Stimulated activated CD8-positive, alpha-beta memory T cell treated with anti-CD3 and anti-CD28 coated beads, Interleukin-12 subunit alpha, Interleukin-12 subunit beta, amount 100 ng/mL, for 24 hours (primary cell): ENCODE data around the gene DNM3.

Experiments used
- DNase-seq: peaks from one replicate; pipeline ENCODE4 v3.0.0-alpha.2; 2020; ENCODE audit errors: extremely low read depth

Gene DNM3

DNA sequence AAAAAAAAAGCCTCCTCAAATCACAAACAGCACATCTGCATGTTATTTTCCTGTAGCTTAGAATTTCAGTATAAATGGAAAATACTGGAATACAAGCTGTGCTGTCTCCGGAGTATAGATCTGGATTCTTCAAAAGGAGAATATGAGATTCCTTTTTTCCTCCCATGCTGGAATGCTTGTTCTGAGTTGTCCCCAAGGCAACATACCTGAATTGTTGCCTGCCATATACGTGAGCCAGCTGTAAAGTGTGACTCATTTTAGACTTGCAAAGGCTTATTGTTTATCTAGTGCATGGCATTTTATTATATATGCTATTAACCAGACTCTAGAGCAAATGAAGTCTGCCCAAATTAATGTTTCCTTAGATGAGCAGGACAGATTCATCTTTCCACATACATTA is 484.2 kb downstream of the DNM3 start:
- no peak for DNase-seq

DNA sequence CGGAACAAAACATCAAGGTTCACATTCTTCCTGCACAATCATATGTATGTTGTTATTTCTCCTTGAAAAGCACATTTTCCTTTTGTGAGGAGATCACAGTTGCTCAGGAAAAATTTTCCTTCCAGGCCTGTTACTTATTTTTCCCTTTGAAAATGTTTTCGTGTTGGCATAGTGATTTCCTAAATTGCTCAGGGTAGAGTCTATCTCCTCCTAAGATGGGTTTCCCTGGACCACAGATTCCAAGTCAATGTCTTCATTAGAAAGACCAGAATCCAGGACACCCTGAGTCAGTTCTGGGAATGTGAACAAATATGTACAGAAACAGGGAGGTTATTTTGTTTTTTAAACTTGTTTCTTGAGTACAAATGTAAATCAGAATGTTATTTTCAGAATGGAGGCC is 484.8 kb downstream of the DNM3 start:
- DNase-seq = no peak

DNA sequence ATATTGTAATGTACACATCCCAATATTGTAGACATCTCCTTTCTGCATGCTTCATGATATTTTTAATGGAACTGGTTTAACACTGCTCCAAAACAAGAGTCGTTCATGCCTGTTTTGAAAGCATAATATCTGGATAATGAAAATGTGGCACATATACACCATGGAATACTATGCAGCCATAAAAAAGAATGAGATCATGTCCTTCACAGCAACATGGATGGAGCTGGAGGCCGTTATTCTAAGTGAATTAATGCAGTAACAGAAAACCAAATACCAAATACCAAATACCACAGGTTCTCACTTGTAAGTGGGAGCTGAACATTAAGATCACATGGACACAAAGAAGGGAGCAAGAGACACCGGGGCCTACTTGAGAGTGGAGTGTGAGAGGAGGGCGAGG is 487.0 kb downstream of the DNM3 start:
- DNase-seq = no peak

DNA sequence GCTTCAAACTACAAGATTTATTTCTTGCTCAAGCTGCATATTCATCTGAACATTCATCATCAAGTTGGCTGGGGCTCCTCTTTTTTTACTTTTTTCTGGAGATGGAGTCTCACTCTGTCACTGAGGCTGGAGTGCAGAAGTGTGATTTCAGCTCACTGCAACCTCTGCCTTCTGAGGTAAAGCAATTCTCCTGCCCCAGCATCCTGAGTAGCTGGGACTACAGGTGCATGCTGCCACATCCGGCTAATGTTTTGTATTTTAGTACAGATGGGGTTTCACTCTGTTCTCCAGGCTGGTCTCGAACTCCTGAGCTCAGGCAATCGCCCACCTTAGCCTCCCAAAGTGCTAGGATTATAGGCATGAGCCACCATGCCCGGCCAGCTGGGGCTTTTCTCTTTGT is 490.9 kb downstream of the DNM3 start:
- no peak for DNase-seq

DNA sequence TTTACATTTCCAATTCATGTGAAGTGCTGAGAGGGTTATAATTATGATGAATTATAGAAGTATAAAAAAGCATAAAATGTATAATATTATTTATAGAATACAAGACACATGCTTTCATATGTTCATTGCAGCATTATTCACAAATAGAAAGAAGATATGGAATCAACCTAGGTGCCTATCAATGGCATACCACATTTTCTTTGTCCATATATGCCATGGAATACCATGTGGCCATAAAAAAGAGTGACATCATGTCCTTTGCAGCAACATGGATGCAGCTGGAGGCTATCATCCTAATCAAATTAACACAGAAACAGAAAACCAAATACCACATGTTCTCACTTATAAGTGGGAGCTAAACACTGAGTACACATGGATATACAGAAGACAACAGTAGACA is 494.1 kb downstream of the DNM3 start:
- DNase-seq = no peak

DNA sequence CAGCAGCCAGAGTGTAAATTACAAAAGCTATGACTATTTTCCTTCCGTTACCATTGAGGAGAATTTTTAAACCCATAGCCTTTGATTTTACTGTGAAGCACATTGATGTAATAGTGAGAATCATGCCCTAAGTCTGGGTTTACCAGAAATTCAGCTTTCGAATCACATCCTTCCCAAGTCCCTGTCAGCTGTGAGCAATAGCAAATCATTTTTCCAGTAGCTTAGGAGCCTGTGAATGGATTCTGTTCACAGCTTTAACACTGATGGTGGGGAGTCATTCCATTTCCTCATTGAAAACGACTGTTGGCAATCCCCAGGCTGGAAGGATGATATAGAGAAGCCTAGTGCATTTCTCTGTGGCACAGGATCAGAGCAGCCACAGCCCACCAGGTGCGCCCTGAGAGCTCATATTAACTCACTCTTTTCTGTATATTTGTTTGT is 497.0 kb downstream of the DNM3 start:
- no peak for DNase-seq

DNA sequence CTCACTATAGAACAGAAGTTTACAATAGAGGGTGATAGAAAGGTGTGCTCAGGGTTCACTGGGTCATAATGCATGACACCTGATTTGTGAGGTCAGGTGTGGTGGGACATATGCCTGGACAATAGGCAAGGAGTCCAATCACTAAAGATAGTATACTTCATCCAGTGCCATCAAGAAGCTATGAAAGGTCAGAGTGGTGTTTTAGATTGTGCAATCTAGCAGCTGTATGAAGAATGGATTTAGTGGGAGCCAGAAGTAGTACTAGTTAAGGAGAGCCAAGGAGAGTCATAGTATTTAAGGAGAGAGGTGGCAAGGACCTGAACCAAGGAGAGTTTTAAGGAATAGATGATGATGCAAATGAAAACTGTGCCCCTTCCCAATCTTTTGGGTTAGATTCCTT is 498.5 kb downstream of the DNM3 start:
- no peak for DNase-seq

DNA sequence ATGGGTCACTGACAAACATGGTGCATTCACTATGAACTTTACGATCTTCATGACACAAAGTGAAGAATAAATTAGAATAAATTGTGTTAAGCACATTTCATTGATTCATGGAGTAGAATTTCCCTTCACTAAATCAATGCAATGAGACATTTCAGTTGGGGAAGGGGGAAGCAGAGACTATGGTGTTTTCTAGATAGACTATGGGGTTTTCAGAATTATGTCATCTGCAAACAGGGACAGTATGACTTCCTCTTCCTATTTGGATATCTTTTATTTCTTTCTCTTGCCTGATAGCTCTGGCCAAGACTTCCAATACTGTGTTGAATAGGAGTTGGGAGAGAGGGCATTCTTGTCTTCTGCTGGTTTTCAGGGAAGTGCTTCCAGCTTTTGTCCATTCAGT is 499.2 kb downstream of the DNM3 start:
- DNase-seq = no peak

DNA sequence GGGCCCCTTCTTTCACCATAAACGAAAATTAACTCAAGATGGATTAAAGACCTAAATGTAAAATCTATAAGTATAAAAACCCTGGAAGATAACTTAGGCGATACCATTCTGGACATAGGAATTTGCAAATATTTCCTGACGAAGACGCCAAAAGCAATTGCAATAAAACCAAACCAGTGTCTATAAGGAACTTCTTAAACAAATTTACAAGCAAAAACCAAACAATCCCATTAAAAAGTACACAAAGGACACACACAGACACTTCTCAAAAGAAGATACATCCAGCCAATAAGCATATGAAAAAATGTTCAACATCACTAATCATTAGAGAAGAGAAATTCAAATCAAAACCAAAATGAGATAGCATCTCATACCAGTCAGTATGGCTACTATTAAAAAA is 500.4 kb downstream of the DNM3 start:
- DNase-seq = no peak

DNA sequence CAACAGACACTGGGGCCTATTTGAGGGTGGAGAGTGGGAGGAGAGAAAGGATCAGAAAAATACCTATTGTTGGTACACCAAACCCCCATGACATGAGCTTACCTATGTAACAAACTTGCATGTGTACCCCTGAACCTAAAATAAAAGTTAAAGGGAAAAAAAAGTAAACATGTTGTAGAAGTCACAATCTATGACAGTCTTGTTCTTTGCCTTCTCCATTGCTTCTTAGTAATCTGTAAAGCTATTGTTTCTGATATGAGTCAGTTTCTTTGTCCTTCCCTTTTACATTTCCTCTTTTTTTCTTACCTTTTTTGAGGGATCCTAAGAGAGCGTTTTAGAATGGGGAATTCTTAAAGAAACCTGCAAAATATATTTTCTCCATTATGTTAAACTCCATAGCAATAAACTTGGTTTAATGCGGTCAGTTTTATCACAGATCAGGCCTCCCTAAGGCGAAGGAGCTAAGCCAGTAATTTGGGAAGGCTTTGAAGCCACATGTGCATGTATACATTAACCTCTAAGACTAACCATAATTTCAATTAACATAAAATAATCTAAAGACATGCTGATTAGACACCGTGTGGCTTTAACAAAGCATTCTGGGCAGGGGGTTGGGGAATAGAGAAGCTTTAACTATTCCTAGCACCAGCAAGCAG is 501.4 kb downstream of the DNM3 start:
- DNase-seq = no peak

DNA sequence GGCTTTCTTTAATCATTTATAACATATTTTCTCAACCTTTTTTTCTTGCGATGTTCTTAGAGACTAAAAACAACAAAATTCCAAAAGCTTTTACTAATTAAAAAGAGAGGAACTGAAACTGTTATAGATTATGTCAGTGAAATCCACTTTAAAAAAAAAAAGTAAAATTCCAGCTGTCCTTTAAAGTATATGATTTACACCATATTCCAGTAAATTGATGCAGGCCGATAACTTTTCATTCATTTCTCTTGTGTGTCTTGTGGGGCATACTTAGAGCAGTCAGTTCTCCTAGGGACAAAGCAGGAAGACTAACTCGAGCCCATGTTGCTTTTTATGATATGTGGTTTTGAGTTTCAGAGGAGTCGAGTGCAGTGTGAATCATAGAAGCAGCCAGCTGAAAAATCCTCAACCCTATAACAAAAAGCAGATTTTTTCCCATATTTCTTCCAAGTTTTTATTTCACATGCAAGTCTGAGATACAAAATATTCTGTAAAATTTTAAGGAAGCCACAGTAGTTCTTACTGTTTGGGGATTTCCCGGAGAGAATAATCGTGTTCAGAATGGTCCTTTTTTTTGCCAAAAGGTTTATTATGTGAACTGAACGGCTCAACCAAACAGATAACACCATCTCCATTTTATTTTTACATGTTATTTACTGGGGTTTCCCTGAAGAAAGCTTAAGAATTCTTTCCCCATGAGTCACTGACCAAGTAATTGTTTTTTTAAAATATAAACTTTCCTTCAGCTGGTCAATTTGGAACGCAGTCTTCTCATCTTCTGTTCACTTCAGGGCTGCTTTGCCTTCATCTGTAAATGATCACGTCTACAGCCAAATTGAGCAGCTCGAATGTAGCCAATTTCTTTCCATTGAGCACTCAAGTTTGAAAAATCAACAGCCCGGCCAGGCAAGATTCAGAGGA is 502.2 kb downstream of the DNM3 start:
- DNase-seq = no peak

DNA sequence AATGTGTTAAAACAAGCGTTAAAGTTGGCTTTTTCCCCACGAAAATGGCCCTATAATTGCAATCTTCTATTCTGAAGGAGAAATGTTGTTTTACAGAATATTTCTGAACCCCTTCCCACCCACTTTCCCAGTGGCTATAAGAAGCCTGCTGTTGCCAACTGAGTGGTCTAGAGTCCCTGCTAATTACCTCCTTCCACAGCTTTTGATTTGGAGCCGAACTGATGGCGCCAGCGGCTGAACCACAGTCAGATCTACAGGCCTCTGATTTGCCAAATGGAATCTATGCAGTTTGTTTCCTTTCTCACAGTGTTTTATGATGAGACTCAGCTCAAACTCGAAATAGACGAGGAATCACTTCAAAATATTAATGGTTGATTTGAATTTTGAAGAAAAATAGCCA is 503.1 kb downstream of the DNM3 start:
- no peak for DNase-seq

DNA sequence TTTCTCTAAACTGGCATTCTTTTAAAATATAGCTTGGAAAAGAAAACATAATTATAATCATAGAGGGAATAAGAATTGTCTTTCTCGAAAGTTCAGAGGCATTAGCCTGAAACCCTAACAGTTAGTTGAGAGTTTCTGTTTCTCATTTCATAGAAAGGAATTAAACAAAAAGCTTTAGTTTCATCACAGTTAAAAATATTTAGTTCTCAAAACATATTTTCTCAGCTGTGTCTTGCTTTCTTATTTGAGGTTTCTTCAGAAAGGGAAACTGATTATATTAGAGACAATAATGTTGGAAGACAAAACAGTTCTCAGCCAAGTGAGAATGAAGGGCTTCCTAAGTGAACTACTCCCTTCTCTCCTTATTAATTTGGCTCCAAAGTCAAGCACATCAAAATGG is 503.8 kb downstream of the DNM3 start:
- DNase-seq = no peak

DNA sequence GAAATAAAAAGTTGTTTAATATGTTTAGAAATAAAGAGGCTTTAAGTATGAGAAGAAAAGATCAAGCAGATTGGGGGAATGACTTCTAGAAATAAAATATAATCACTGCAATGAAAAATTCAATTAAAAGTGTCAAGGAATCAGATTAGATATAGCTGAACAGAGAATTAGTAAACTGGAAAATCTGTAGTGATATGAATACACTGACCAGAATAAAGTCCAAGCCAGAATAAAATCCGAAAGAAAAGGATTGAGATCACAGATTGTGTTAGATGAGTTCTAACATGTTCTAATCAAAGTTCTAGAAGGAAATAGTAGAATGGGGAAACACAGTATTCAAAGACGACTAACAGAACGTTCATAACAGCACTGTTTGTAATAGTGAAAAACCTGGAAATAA is 506.1 kb downstream of the DNM3 start:
- no peak for DNase-seq

DNA sequence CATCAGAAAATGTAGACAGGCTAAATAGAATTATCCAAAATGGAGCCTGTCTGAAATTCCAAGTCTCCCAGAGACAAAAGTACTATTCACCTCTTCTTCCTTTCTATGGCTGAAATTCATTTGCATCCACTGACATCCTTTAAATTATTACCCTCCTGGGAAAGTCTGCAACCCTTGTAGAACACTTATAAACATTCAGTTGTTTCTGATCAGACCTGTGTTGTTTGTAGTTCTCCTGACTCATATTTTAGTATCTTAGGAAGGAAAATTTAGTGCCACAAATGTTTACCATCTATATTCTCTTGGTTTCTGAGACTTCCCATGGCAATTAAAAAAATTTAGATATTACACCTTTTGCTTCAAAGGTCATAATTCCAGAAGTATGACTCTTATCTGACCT is 509.6 kb downstream of the DNM3 start:
- no peak for DNase-seq

DNA sequence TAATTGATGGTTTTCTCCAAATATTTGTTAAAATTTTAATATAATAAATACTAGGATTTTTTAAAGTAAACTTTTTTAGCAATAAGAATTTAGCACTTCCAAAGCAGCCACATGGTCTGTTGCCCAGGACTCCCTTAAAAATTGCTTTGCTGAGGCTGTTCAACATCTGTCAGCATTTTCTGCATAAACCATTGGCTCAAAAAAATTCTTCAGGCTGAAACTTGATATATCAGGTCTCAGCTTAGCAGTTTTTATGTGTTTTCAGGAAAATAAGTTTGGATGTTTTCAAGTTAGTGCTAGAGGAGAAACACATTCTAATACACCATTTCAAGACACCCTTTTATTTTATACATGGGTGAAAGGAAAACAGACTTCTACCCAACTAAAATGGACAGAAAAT is 510.0 kb downstream of the DNM3 start:
- DNase-seq = no peak

DNA sequence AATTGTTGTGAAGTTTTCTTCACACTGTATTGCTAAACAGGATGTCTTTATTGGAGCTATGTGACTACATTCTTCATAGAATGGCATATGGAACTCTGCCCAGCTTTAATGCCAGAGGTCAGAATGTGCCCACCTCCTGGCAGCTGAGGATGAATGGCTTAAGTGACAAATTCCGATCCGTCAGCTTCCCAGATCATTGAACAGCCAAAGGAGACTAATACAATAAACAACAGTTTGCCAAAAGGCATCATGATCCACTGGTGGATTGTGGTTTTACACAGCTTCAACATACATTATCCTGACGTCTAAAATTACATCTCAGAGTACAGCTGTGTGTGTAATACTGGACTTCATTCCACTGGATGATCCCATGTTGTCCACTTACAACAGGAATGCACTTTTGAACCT is 510.5 kb downstream of the DNM3 start:
- no peak for DNase-seq

DNA sequence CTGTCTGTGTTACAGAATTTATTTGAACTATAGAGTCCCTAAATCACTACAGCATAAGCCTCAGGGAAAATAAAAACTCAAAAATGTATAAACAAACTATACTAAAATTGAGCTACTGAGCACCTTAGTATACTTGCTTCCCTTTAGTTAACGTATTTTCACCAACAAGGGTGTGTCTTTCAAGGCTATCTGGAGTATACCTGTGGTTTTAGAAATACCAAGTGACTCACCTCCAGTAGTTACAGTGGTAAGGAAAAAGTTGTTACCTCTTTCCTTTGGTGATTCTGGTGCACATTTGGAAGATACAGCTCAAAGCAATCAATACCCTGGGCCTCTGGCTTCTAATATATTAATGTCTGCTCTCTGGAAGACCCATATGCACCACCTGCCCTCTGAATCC is 511.1 kb downstream of the DNM3 start:
- no peak for DNase-seq

DNA sequence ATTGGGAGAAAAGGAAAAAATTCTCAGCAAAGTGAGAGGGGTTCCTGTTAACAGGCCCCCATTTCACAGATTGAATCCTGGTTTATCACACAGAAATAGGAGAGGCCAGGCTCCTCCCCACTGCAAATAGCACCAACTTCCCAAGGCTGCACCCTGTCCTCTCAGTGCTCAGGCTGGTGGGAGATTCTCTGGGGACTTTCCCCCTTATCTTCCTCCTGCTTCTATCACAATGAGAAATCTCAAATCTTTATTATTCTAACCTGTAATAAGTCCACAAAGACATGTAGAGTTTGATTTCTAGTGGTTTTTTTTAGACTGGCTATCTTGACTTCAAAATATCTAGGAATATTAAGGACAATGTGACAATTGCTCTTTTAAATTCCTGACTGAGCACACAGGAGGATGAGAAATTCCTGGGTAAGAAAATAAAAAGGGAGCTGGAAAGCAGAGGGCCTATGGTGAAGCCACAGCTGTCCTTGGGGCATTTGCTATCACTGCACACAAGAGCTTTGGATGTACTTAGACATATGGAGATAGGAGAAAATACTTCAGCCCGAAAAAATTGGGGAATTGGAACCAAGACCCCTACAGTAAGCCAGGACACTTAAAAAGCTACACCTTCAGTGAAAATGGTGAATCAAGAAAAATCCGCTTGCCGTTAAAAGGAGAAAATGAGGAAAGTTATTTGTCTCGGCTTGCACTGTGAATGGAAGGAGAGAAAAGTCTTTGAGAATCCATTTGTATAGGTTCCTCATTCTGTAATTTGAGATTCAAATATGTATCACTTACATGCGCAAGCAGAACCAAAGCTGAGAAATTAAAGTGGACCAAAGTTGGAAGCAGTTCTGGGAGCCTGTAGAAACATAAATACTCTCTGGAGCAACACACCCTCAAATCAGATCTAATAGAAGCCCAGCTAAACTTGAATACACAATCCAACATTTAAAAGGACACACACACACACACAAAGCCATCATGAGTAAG is 513.3 kb downstream of the DNM3 start:
- no peak for DNase-seq

DNA sequence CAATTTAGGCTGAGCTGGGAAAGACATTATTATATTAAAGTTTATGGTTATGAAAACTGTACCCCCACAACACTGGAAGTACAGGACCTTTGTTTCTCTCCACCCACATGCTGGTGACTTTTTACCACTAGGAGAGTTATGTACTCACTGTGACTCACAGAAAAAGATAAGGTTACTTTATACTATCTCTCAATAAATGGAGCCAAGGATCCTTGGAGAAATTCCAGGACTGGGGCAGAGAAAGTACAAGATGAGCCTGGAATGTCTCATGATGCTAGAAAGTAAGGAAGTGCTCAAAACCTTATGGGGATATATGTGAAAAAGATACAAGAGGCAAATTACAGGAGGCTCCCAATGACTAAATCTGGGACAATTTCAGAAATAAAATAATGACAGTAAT is 515.3 kb downstream of the DNM3 start:
- DNase-seq = no peak

DNA sequence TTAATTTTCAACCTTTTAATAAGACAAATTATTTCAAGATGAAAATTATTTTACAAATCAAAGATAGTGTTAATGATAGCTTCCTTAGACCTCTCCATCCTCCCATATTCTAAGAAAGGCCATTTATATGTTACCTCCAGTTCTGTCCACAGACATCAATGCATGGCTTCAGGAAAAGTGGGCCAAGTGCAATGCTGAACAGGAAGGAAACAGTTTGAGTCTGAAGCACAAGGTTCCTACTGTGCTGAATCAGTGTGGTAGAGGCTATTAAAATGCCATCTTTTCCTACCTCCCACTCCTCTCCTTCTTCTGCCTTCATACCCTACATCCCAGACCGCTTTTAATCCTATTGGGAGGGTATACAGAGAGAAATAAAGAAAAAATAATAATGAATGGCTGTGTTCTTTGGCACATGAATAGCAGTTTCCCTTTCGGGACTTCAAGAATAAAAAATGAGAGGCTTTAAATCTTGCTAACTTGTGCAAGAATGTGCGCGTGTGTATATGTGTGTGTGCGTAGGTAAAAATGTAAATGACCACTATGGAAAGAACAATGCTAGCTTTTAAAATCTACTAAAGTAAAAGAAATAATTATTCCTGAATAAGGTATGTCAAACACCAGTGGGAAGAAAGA is 516.6 kb downstream of the DNM3 start:
- DNase-seq = no peak
